Astrocyte (in vitro differentiated cells and primary cell): ENCODE results near the gene CRB3. TPM values are rescaled to one million over a fixed set of nuclear protein-coding genes. Genes with fewer than 3 reads are reported as not detected.

Experiments used
- DNase-seq: peaks from one replicate; pipeline ENCODE4 v3.0.0-alpha.2; 2010; ENCODE audit warnings: low read depth
- FAIRE-seq: peaks from 2 replicates; lab custom pipeline; 2011; peaks lifted over from hg19 to GRCh38; lab: Jason Lieb, UNC
- H2AFZ ChIP-seq: 2 replicates; pipeline ENCODE4 v1.6.0; 2012; ENCODE audit warnings: low read depth, low read length, inconsistent platforms
- H3K27ac ChIP-seq: 2 replicates; pipeline ENCODE4 v1.5.1; 2011; ENCODE audit warnings: low read depth, low read length, inconsistent platforms
- H3K27me3 ChIP-seq: 2 replicates; pipeline ENCODE4 v1.6.0; 2011; ENCODE audit warnings: low read length, inconsistent platforms; ENCODE audit not compliant: insufficient read depth
- H3K36me3 ChIP-seq: 2 replicates; pipeline ENCODE4 v1.5.1; 2011; ENCODE audit warnings: low read length, inconsistent platforms; ENCODE audit not compliant: insufficient read depth
- H3K4me1 ChIP-seq: 2 replicates; pipeline ENCODE4 v1.5.1; 2011; ENCODE audit warnings: low read length, inconsistent platforms; ENCODE audit not compliant: insufficient read depth
- H3K4me2 ChIP-seq: 2 replicates; pipeline ENCODE4 v1.6.0; 2012; ENCODE audit warnings: low read length, inconsistent platforms
- H3K4me3 ChIP-seq: 2 replicates; pipeline ENCODE4 v1.5.1; 2011; ENCODE audit warnings: low read depth, mild to moderate bottlenecking, low read length, inconsistent platforms; ENCODE audit not compliant: insufficient read depth
- H3K79me2 ChIP-seq: 2 replicates; pipeline ENCODE4 v1.6.0; 2012; ENCODE audit warnings: mild to moderate bottlenecking, low read length, inconsistent platforms; ENCODE audit not compliant: insufficient read depth
- H3K9ac ChIP-seq: 2 replicates; pipeline ENCODE4 v1.6.0; 2012; ENCODE audit warnings: mild to moderate bottlenecking, low read length, inconsistent platforms
- H3K9me3 ChIP-seq: 2 replicates; pipeline ENCODE4 v1.5.1; 2012; ENCODE audit warnings: low read depth, mild to moderate bottlenecking, low read length, inconsistent platforms; ENCODE audit not compliant: insufficient read depth
- H4K20me1 ChIP-seq: 2 replicates; pipeline ENCODE4 v1.6.0; 2012; ENCODE audit warnings: low read length, inconsistent platforms; ENCODE audit not compliant: insufficient read depth
- H3K27ac Mint-ChIP-seq: one replicate; pipeline ENCODE4 v1.8.0; 2021; ENCODE audit warnings: mild to moderate bottlenecking, mixed read lengths; ENCODE audit not compliant: unreplicated experiment
- H3K27me3 Mint-ChIP-seq: one replicate; pipeline ENCODE4 v1.8.0; 2021; ENCODE audit warnings: low read depth, mixed read lengths; ENCODE audit not compliant: unreplicated experiment
- H3K36me3 Mint-ChIP-seq: one replicate; pipeline ENCODE4 v1.8.0; 2021; ENCODE audit warnings: low read depth, mixed read lengths; ENCODE audit not compliant: unreplicated experiment
- H3K4me1 Mint-ChIP-seq: one replicate; pipeline ENCODE4 v1.8.0; 2021; ENCODE audit warnings: low read depth, mixed read lengths; ENCODE audit not compliant: unreplicated experiment
- H3K4me3 Mint-ChIP-seq: one replicate; pipeline ENCODE4 v1.8.0; 2021; ENCODE audit warnings: mild to moderate bottlenecking, moderate library complexity, mixed read lengths; ENCODE audit not compliant: unreplicated experiment
- H3K9me3 Mint-ChIP-seq: one replicate; pipeline ENCODE4 v1.8.0; 2021; ENCODE audit warnings: mild to moderate bottlenecking, mixed read lengths; ENCODE audit not compliant: unreplicated experiment
- EZH2 ChIP-seq: IDR thresholded peaks from 2 replicates; pipeline ENCODE4 v1.6.1; 2012; ENCODE audit warnings: mild to moderate bottlenecking, low read length, inconsistent platforms; ENCODE audit not compliant: insufficient read depth
- total RNA-seq: library from RNA; stranded (reverse); gene quantifications from 2 replicates; pipeline ENCODE4 v1.2.1, GENCODE V29; 2021
- TF ChIP-seq, protein P1 (sequence below): IDR thresholded peaks from 2 replicates; pipeline ENCODE4 v1.5.1; 2011; ENCODE audit warnings: low read depth, mild to moderate bottlenecking, inconsistent platforms, low read length, moderate library complexity; ENCODE audit not compliant: insufficient read depth

CRB3 gene
- total RNA-seq, 1 donor from 2014 or later, result 1.6 TPM

DNA sequence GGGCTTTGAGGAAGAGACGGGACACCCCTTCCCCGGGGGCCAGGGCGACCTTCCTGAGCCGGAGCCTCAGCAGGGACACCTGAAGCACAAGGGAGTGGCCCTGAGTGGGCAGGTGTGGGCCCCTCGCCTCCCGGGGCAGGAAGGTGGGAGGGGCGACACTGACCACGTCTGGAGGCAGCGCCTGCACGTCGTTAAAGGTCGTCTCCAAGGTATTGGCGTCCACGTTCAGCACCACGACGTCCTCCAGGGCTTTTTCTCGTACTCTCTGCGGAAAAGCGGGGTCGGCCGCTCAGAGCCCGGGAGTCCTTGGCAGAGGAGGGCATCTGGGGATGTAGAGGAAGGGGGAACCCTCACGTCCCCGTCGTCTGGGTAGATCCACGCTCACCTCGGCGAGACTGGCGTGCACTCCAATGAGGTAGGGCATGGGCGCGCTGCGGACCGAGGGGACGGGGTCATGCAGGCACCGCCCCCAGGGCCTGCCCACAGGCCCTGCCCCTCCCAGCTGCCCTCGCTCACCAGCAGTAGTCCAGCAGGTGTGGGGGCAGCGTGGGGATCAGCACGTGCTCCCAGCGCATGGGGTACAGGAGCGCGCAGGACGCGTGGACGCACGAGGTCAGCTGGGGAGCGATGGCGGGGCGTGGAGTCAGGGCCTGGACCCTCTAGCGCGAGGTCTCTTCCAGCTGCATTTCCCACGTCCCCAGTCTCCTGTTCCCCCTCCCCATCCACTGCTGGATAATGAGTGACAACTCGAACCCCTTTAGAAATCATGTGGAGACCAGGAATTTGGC, 11.4 kb downstream of the CRB3 start:
- peak; percentile 41 for TF ChIP-seq EZH2
- TF ChIP-seq, protein P1, sequence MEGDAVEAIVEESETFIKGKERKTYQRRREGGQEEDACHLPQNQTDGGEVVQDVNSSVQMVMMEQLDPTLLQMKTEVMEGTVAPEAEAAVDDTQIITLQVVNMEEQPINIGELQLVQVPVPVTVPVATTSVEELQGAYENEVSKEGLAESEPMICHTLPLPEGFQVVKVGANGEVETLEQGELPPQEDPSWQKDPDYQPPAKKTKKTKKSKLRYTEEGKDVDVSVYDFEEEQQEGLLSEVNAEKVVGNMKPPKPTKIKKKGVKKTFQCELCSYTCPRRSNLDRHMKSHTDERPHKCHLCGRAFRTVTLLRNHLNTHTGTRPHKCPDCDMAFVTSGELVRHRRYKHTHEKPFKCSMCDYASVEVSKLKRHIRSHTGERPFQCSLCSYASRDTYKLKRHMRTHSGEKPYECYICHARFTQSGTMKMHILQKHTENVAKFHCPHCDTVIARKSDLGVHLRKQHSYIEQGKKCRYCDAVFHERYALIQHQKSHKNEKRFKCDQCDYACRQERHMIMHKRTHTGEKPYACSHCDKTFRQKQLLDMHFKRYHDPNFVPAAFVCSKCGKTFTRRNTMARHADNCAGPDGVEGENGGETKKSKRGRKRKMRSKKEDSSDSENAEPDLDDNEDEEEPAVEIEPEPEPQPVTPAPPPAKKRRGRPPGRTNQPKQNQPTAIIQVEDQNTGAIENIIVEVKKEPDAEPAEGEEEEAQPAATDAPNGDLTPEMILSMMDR, result no peak
- H3K4me2 ChIP-seq, result peak overlapping the region; percentile 67
- no peaks in the 10 kb centered on the region for H3K79me2 ChIP-seq
- H3K4me3 ChIP-seq, result no peak overlapping the region
- H3K27ac ChIP-seq, result no peak overlapping the region
- no peaks in the 10 kb centered on the region for H3K36me3 Mint-ChIP-seq
- no peaks in the 10 kb centered on the region for H3K4me1 Mint-ChIP-seq
- peaks cover 6% of the 10 kb centered on the region for H3K27me3 ChIP-seq
- H3K27me3 Mint-ChIP-seq, result peaks cover 11% of the 10 kb centered on the region
- no peak for DNase-seq
- FAIRE-seq, result no peak
- no peaks in the 10 kb centered on the region for H3K9me3 ChIP-seq
- H3K27ac Mint-ChIP-seq, result no peak overlapping the region
- H3K9ac ChIP-seq, result no peak overlapping the region
- H4K20me1 ChIP-seq, result no peaks in the 10 kb centered on the region
- no peaks in the 10 kb centered on the region for H3K36me3 ChIP-seq
- H3K4me3 Mint-ChIP-seq, result peak overlapping the region; percentile 45
- H3K9me3 Mint-ChIP-seq, result no peaks in the 10 kb centered on the region
- H3K4me1 ChIP-seq, result no peaks in the 10 kb centered on the region
- peak overlapping the region; percentile 26 for H2AFZ ChIP-seq

DNA sequence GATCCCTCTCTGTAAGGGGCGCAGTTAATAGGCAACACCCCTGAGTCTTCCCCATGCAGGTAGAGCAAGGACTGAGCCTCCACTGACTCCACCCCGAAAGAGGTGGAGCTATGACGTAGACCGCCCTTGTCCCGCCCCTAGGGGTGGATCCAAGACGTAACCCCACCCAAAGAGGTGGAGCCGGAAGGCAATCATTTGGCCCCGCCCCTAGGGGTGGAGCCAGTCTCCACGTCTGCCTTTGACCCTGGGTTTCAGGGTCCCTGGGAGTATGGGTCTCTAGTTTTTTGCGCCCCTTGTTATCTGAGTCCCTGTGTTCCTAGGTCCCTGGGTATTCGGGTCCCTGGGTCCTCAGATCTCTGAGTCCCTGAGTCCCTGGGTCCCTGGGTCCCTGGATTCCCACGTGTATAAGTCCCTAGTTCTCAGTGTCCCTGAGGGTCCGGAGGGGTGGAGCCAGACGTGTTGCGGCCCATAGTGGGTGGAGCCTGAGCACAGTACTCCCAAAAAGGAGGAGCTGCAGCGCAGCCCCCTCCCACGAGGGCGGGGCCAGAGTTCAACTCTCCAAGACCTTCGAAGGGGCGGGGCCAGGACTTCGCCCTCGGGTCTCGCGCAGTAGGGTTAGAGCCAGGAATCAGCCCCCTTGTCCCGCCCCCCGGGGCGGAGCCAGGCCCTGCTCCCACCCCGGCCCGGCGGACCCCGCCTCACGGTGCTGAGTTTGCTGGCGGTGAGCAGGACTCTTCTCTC, 12.3 kb downstream of the CRB3 start:
- Histone ChIP-seq H4K20me1 (no peaks in the 10 kb centered on the region), H3K4me1 (no peaks in the 10 kb centered on the region), H3K36me3 (no peaks in the 10 kb centered on the region), H3K79me2 (no peaks in the 10 kb centered on the region), H3K27ac (no peak overlapping the region), H3K27me3 (peaks cover 6% of the 10 kb centered on the region), H3K9me3 (no peaks in the 10 kb centered on the region), H3K4me3 (peak overlapping the region; percentile 33), H3K4me2 (peak overlapping the region; percentile 67), H2AFZ (peak overlapping the region; percentile 60), H3K9ac (peak overlapping the region; percentile 6)
- no peak for TF ChIP-seq EZH2
- TF ChIP-seq, protein P1, result no peak
- no peaks in the 10 kb centered on the region for H3K36me3 Mint-ChIP-seq
- peak overlapping the region; percentile 64 for H3K4me3 Mint-ChIP-seq
- DNase-seq (no peak), FAIRE-seq (no peak)
- no peaks in the 10 kb centered on the region for H3K4me1 Mint-ChIP-seq
- H3K27me3 Mint-ChIP-seq, result peaks cover 11% of the 10 kb centered on the region
- peak overlapping the region; percentile 34 for H3K27ac Mint-ChIP-seq
- no peaks in the 10 kb centered on the region for H3K9me3 Mint-ChIP-seq
